Measurements from ENCODE around the gene AGAP6.
"Not testable (repeated sequence)": the region's sequence is repeated elsewhere in the genome, so short reads cannot be mapped to it uniquely, and the experiment has no call there.

Gene AGAP6

DNA sequence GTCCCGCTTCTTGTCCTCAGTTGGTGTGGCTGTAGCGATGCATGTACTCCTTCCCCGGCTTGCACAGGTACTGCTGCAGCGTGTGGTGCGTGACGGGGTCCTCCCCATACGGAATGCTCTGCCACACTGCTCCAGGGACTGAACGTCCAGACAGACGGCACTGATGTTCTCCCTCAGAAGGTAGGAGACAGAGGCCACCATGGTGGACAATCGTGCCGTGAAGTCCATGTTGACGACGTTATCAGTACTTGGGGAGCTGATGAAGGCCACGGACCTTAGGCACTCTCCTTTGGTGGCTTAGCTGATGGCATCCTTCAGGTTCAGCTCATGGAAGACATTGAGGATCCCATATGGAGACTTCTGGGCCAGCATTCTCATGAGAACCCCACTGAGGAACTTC, 37.4 kb downstream of the AGAP6 start:
- no peak for DNase-seq (ENCODE audit: low spot score)

DNA sequence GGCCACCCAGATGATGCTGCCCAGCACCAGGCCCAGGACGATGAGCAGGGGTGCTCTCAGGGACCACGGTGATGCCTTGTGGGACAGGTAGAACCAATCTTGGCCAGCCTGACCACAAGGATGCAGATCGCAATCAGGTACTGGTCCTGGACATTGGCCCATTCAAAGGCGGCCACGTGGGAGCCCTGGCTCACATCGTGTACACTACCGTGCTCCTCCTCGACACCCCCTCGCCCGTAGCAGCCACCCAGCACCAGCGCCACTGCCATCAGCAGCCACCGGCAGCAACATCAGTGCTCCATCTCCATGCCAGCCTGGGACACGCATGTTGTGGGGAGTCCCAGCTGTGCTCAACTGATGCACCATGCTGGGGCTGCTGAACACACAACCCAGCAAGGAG, 39.0 kb downstream of the AGAP6 start:
- DNase-seq (ENCODE audit: low spot score) = no peak

DNA sequence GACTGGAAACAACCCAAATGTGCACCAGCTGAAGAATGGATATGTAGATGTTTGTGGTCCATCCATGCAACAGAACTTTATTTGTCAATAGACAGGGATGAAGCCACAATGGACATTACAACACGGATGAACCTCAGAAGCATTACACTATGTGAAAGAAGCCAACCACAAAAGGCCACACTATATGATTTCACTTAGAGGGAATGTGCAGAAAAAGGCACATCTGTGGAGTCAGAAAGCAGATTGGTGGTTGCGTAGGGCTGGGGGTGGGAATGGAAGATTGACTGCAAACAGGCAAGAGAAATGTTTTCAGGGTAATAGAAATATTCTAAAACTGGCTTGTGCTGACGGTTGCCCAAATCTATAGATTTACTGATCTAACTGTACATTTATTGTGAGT, 45.3 kb downstream of the AGAP6 start:
- no peak for DNase-seq (ENCODE audit: low spot score)

DNA sequence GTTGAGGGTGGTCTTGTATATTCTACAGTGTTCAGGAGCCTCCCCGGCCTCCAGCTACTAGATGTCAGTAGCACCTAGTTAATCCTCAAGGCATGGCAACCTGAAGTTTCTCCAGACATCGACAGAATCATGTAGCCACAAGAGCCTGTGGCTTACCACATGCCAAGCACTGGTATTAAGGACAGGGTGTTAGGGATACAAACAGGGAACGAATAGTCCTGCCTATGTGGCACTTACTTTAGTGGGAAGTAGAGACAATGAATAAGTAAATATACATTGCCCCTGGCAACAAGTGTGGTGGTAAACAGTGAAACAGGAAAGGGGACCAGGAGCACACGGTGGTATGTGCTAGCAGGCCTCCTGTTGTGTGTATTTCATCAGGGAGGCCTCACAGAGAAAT, 47.1 kb downstream of the AGAP6 start:
- not testable (repeated sequence) for DNase-seq (ENCODE audit: low spot score)

DNA sequence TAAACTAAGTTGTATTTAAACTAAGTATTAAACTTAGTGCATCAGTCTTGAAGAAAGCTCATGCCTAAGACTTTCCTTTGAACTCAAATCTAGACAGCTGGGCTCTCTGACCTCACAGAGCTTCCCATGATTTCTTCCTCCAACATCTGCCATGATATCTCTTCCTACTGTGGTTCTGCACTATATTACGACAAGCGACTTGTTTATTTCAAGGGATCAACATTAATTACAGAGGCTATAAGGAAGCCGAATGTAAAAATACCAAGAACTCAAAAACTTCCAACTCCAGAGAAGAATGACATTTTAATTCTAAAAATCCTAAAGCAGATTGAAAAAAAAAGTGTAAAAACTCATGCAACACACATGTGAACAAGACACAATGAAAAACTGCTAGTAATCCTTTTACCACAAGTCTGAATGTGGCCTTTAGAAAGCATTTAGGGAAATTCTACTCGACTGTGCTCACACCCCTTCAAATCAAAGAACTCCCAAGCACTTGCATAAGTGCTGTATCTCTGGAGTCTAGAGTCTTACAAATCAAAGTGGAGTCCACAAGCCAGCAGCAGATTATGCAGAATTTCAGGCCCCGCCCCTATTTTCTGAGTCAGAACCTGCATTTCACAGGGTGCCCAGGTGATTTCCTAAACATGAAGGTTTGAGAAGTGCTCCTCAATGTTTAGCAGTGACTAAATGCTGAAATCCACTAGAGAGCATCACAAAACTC, 56.9 kb downstream of the AGAP6 start:
- DNase-seq (ENCODE audit: low spot score) = no peak

DNA sequence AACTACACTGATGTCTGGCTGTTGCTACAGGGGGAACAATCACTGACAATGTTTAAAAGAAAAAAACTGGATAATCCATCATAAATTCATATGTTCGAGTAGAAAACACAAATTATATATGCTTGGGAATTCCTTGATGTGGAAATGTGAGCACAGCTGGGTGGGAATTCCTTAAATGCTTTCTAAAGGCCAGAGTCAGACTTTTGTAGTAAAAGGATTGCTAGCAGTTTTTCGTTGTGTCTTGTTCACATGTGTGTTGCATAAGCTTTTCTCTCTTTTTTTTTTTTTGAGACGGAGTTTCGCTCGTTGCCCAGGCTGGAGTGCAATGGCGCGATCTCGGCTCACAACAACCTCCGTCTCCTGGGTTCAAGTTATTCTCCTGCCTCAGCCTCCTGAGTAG, 58.3 kb downstream of the AGAP6 start:
- not testable (repeated sequence) for DNase-seq (ENCODE audit: low spot score)

DNA sequence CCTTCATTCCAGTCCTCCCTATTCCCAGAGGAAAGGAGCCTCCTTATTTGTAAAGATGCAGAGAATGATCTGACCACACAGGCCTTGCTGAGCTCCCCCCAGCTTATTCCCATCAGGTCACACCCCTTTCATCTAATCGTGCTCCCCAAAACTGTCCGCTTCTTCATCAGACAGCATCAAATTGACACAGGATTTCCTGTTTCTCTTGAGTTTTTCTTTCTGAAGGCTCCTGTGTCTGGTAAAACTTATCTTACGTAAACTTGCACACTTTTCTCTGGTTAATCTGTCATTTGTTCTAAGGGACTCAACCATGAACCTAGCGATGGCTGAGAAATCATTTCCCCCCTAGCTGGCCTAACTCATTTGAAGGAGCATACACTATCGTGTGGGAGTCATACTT, 59.4 kb downstream of the AGAP6 start:
- DNase-seq (ENCODE audit: low spot score) = not testable (repeated sequence)

DNA sequence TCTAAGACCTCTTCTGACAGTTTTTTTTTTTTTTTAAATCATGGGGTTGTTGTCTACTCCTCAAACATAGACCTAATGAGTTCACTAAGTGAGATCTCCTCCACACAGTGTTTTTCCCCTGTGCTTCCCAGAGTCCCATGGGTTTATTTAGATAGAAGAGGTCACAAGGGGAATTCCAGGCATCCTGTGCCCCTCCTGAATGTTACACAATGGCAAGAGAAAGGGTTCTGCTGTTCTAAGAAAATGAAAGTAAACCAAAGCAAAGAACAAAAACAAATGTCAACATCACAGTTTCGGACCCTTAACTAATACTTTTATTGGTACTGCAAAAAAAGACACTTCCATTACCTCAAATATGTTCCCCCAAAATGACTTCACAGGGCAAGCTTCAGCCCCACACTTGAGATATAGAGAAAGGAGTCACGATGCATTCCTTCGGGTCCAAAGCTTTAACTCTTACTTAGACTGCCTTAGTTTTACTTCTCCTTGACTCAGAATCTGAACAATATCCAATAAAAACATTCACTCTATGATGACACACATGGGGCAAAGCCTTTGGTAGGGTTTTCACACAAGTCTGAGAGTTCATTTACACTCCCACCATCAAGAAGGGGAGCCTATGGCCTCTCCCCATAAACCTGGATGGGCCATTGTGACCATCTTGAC, 63.9 kb downstream of the AGAP6 start:
- DNase-seq (ENCODE audit: low spot score) = not testable (repeated sequence)

DNA sequence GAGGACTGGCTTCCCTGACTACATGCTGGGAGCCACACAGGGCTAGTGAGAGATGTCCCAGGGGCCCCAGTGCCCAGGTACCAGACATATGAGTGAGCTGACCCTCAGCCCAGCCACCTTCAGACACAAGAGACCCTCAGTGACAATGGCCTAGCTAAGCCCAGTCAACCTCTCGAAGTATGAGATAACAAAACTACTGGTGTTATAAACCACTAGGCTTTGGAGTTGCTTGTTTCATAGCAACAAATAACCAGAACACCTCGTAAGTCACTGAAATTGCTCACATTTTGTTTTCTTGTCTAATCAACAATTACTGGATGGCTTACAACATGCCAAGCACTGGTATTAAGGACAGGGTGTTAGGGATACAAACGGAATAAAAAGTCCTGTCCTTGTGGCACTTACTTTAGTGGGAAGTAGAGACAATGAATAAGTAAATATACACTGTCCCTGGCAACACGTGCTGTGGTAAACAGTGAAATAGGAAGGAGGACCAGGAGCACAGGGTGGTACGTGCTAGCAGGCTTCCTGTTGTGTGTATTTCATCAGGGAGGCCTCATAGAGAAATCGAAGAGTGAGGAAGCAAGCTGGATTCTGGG, 64.7 kb downstream of the AGAP6 start:
- not testable (repeated sequence) for DNase-seq (ENCODE audit: low spot score)

DNA sequence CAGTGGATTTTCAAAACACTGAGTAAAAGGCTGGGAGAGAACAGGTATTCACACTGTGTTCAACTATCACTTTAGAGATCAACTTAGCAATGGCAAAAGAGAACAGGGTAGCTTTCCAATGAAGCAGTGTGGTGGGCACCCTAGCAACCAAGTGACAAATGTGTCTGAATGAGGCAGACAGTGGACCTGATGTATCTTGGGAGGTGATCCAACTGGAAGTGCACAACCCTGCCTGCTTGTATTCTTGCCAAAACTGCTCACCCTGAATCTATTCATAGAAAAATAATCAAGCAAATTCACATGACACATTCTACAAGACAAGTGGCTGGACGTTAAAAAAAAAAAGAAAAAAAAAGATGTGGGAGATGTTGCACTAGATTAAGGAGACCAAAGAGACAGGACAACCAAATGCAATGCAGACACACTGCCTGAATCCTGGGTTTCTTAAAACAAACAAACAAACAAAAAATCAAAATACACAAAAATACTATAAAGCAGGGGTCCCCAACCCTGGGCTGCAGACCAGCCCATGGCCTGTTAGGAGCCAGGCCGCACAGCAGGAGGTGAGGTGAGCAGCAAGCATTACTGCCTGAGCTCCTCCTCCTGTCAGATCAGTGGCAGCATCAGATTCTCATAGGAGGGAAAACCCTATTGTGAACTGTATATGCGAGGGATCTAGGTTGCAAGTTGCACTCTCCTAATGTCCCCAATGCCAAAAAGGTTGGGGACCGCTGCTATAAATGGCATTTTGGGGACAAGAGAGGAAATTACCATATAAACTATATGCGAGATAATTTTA, 67.5 kb downstream of the AGAP6 start:
- DNase-seq (ENCODE audit: low spot score) = not testable (repeated sequence)

DNA sequence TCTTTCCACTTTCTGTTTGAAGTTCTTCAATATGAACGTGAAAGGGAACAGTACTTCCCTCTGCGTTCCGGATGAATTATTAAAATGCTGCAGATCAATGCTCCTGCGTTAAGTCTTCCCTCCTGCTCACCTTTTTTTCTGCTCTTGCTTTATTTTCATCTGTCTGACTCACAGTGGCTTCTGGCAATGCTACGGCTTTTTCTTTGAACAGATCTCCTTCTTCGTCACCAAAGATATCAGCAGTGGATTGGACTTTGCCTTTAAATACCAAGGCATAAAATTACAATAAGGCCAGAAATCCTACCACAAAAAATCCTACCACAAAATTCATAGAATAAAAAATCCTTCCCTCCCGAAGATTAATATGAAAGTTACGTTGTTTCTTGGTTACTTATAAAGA, 68.4 kb downstream of the AGAP6 start:
- DNase-seq (ENCODE audit: low spot score) = not testable (repeated sequence)

DNA sequence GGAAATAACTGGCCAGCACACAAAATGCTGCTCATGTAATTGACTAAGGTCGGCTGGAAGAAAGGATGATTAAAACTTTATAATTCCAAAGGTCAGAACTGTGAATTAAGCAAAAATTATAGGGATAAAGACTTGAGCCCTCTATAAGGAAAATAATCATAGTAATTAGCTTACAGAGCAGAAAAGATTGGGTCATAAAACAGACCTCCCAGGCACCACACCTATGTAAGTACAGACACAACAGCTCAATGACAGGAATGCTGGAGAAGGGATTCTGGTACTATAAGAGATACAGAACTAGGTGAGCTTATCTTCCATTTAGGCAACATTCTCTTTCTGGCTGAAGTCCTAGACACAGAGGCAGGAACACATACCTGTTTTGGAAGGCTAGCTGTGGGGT, 70.5 kb downstream of the AGAP6 start:
- DNase-seq (ENCODE audit: low spot score) = not testable (repeated sequence)

DNA sequence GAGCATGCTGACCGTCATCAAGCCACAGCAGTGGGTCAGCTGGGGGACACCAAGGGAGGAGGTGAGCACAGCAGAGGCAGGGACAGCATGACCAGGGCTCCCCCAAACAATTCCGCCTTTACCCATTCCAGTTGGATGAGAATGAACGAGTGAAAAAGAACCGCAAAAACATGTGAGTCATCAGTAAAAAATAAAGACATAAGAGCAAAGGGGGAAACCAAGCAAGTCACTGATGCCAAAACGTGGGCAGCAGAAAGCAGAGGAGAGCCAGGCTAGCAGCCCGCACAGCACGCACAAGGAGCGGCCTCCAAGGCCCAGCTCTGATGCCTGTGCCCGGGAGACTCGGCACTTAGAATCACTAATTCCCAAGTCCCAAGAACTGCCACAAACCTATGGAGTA, 71.7 kb downstream of the AGAP6 start:
- not testable (repeated sequence) for DNase-seq (ENCODE audit: low spot score)
